GM12873 (cell line): Measurements from ENCODE around the gene MYO7B.

Experiments
- TF ChIP-seq, protein P1 (sequence below): IDR thresholded peaks from 2 replicates; pipeline ENCODE4 v1.5.1; 2012; ENCODE audit warnings: low read depth, mild to moderate bottlenecking, moderate library complexity, low read length, control low read depth; ENCODE audit not compliant: insufficient read depth; ENCODE audit errors: missing control alignments

The MYO7B gene

DNA sequence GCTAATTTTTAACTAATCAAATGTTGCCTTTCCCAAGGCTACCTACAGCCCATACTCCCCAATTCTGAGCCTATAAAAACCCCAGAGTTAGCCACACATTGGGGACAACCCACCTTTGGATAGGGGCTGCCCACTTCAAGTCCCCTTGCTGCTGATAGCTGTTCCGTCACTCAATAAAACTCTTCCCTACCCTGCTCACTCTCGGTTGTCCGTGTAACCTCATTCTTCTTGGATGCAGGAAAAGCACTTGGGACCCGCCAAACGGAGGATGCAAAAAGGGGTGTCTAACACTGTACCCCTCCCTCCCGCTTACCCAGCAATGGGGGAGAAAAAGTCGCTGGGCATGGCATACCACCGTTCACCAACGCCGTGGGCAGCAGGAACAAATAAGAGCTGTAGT, 21.4 kb upstream of the MYO7B start:
- TF ChIP-seq, protein P1, sequence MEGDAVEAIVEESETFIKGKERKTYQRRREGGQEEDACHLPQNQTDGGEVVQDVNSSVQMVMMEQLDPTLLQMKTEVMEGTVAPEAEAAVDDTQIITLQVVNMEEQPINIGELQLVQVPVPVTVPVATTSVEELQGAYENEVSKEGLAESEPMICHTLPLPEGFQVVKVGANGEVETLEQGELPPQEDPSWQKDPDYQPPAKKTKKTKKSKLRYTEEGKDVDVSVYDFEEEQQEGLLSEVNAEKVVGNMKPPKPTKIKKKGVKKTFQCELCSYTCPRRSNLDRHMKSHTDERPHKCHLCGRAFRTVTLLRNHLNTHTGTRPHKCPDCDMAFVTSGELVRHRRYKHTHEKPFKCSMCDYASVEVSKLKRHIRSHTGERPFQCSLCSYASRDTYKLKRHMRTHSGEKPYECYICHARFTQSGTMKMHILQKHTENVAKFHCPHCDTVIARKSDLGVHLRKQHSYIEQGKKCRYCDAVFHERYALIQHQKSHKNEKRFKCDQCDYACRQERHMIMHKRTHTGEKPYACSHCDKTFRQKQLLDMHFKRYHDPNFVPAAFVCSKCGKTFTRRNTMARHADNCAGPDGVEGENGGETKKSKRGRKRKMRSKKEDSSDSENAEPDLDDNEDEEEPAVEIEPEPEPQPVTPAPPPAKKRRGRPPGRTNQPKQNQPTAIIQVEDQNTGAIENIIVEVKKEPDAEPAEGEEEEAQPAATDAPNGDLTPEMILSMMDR, result no peak

DNA sequence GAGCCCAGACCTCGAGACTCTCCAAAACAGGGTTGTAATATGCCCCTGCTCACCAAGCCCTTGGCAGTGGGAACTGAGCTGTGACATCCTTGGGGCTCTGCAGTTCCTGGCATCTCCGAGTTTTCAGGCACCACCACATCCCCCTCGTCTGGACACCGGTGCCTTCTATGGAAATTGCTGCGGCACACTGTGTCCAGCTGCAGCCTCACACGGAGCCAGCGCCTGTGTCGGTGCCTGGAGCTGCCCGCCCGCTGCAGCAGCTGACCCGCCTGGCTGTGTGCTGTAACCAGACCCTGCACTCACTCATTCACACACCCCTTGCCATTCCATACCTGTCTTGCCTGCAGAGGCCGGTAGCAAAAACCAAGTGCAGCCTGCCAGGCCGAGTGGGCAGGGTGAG, 21.0 kb upstream of the MYO7B start:
- TF ChIP-seq, protein P1, result no peak

DNA sequence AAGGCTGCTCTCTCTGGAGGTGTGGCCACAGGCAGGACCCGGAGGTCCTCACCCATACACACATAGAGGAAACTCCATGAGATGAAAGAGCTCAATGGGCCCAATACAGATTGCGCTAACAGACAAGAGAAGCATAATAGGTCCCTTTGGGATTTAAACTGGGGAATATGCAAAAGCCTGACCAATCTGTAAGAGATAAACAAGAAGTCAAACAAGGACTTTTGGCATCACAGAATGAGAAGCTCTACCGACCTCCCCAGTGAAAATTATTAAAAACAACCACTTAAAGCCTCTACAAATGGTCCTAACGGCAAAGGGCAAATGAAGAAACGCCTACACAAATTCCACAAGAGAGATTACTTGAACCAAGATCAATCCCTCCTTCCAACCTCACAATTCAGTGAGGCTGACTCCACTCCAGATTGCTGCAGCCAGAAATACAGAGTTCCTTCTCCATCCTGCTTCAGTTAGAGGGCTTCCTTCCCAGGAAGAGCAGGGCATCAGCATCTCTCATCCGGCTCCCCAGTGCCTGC, 20.0 kb upstream of the MYO7B start:
- TF ChIP-seq, protein P1, result no peak

DNA sequence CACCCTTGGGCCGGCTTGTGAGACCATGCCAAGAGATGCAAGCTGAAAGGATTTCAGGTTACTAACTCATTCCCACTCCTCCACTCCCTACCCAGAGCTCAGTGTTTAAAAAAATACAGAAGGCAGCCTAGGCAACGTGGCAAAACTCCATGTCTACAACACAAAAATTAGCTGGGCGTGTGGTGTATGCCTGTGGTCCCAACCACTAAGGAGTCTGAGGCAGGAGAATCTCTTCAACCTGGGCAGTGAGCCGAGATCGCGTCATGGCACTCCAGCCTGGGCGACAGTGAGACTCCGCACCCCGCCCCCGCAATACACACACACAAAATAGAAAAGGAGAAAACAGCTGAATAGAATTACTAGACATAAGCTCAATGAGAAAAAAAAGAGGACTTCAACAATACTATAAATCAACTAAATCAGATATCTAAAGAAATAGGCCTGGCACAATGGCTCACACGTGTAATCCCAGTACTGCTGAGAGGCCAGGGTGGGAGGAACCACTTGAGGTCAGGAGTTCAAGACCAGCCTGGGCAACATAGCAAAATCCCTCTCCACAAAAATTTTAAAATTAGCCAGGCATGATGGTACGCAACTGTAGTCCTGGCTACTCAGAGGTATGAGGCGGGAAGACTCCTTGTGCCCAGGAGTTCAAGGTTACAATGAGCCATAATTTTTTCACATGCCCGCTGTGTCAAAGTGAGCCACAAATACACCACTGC, 19.3 kb upstream of the MYO7B start:
- TF ChIP-seq, protein P1, result no peak

DNA sequence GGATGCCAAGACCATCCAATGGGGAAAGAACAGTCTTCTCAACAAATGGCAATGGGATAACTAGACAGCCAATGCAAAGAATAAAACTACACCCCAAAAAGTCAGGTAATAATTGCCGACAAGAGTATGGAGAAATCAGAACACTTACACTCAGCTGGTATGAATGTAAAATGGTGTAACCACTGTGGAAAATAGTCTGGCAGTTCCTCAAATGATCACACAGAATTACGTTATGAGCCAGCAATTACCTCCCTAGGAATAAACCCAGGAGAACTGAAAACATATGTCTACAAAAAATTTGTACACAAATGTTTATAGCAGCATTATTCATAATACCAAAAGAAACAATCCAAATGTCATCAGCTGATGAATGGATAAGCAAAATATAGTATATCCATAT, 18.0 kb upstream of the MYO7B start:
- TF ChIP-seq, protein P1, result no peak

DNA sequence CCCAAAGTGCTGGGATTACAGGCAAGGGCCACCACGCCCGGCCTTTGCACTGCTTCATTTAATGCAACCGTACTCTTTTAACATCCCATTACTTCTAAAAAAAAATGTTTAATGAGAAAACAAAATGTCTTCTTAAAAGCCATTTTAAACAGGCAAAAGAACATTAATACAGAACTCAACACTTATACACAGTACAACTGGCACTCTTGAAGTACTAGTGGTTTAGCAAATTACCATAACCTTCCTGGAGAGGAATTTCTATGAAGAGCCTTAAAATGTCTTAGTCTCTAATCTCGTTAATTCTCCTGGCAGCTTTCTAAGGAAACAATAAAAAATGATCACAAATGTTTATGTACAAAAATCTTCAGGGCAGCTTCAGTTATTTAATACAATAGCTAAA, 15.1 kb upstream of the MYO7B start:
- TF ChIP-seq, protein P1, result no peak

DNA sequence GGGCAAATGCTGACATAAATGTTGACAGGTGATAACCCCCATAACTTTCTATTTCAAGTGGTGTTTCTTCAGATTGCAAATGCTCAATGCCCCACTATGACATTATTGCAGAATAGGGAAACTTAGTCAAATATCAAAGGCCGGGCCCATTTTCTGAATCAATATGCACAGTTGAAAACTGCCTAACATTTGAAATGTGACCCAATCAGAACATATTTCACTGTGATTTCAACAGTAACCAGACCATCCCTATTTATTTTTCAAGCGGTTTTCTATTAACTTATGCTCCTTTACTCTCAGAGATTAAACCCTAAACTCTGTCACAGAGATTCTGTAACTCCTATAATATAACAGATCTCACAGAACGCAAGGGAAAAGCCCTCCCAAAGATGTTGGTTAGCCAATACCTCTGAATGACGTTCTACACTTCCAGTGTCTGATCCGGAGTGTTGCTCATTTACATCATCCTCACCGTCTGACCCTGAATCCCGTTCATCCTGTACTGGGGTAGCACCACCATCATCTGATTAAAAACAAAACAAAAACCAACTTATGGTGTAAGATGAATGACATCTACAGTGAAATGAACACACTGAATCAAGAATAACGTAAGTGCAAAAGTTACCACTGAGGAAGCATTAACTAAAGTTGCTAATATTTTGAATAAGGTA, 12.1 kb upstream of the MYO7B start:
- TF ChIP-seq, protein P1, result no peak
